Activated naive CD8-positive, alpha-beta T cell treated with anti-CD3 and anti-CD28 coated beads, Interleukin-2, amount 50 U/mL, for 24 hours (primary cell): ENCODE data around the gene SKOR2.
"Not testable (repeated sequence)": the region's sequence is repeated elsewhere in the genome, so short reads cannot be mapped to it uniquely, and the experiment has no call there.

Source experiments
- ATAC-seq: fragments of 150-1000 bp; cut with Tn5 transposase; one replicate; pipeline ENCODE4 v1.10.0; 2021
- DNase-seq: peaks from one replicate; pipeline ENCODE4 v3.0.0; 2021
- H3K27ac Mint-ChIP-seq: one replicate; pipeline ENCODE4 v1.8.0; 2021; ENCODE audit warnings: mild to moderate bottlenecking, mixed read lengths
- H3K27me3 Mint-ChIP-seq: one replicate; pipeline ENCODE4 v1.8.0; 2021; ENCODE audit warnings: mixed read lengths
- H3K36me3 Mint-ChIP-seq: one replicate; pipeline ENCODE4 v1.8.0; 2021; ENCODE audit warnings: low read depth, mixed read lengths
- H3K4me1 Mint-ChIP-seq: one replicate; pipeline ENCODE4 v1.8.0; 2021; ENCODE audit warnings: mixed read lengths
- H3K4me3 Mint-ChIP-seq: one replicate; pipeline ENCODE4 v1.8.0; 2021; ENCODE audit warnings: mild to moderate bottlenecking, moderate library complexity, mixed read lengths
- H3K9me3 Mint-ChIP-seq: one replicate; pipeline ENCODE4 v1.8.0; 2021; ENCODE audit warnings: mixed read lengths

SKOR2 gene

GRCh38 chr18:47184419-47185050, 66.9 kb downstream of the SKOR2 start:
- Mint-ChIP-seq H3K4me3 (no peak overlapping the region), H3K27ac (no peak overlapping the region), H3K27me3 (peaks cover 16% of the 10 kb centered on the region), H3K9me3 (peaks cover 8% of the 10 kb centered on the region), H3K36me3 (no peaks in the 10 kb centered on the region), H3K4me1 (no peaks in the 10 kb centered on the region)
- ATAC-seq: no peak
- no peak for DNase-seq

DNA sequence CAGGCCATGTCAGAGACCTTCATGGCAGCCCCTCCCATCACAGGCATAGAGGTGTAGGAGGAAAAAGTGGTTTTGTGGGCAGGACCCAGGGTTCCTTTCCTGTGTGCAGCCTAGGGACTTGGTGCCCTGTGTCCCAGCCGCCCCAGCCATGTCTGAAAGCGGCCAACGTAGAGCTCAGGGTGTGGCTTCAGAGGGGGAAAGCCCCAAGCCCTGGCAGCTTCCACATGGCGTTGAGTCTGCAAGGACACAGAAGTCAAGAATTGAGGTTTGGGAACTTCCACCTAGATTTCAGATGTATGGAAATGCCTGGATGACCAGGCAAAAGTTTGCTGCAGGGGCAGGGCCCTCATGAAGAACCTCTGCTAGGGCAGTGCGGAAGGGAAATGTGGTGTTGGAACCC, 69.3 kb downstream of the SKOR2 start:
- not testable (repeated sequence) for ATAC-seq, H3K4me3 Mint-ChIP-seq, H3K4me1 Mint-ChIP-seq, H3K36me3 Mint-ChIP-seq, H3K9me3 Mint-ChIP-seq, H3K27ac Mint-ChIP-seq, H3K27me3 Mint-ChIP-seq, DNase-seq

DNA sequence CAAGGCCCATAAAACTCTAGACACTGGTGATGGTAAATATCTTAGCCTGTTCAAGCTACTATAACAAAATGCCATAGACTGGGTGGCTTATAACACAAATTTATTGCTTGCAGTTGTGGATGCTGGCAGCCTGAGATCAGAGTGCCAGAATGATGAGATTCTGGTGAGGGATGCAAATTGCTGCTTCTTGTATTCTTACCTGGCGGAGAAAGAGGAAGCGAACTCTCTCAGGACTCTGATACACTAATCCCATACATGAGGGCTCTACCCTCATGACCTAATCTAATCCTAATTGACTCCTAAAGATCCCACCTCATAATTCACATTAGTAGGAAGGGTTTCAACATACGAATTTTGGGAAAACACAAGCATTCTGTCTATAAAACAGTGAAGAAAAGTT, 70.7 kb downstream of the SKOR2 start:
- ATAC-seq (no peak), DNase-seq (no peak)
- Mint-ChIP-seq H3K9me3 (peaks cover 8% of the 10 kb centered on the region), H3K27me3 (peaks cover 5% of the 10 kb centered on the region), H3K4me3 (no peak overlapping the region), H3K27ac (no peak overlapping the region), H3K36me3 (peaks cover under 1% of the 10 kb centered on the region), H3K4me1 (peaks cover 3% of the 10 kb centered on the region)

DNA sequence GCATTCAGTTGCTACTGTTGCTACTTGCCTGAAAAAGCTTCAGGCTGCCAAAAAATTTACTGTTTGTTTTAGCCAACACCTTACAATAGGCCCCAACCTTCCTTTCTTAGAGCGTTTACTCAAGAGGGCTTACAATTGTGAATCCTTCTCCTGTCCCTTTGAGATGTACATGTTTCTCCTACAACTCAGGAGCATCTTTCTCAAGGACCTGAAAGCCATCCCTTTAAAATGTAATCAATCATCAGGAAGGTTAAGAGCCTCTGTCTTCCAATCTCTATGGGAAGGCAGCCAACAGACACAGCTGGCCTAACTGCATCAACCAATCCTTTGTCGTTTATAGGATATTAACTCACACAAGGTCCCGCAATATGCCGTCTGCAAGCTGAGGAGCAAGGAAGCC, 71.9 kb downstream of the SKOR2 start:
- H3K4me1 Mint-ChIP-seq: peaks cover 6% of the 10 kb centered on the region
- DNase-seq (no peak), ATAC-seq (no peak)
- H3K36me3 Mint-ChIP-seq: peaks cover 1% of the 10 kb centered on the region
- H3K27ac Mint-ChIP-seq: no peak overlapping the region
- H3K27me3 Mint-ChIP-seq: peaks cover 2% of the 10 kb centered on the region
- no peak overlapping the region for H3K4me3 Mint-ChIP-seq
- peaks cover under 1% of the 10 kb centered on the region for H3K9me3 Mint-ChIP-seq

DNA sequence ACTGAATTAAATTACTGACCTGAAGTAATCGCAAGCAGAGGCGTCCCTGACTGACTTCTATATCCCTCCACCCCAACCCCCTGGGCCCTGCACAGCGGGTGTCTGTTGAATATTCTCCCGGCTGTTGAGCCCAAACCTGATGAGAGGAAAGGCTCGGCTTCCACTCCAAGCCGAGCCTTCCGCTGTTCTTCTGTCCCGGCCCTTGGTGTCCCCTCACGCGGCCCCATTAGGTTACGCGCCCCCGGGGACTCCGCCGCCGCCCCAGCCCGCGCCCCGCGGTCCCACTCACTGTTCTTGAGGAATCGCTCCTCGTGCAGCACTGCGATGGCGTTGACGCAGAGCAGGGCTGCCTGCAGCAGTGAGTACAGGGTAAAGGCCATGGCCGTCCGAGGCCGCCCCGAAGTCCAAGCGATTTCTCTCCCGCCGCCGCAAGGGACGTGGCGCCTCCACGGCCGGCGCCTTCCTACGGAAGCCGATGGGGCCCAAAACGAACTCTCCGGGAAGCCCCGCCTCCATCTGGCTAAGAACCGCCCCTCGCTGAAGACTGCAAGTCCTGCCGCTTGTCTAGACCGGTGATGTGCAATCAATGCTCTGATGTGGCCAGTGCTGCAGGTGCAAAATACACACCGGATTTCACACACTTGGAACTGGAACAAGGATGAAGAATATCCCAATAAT, 75.4 kb downstream of the SKOR2 start, which contains the start of gene IER3IP1:
IER3IP1 (minus strand) TSS at position 467 of the 678 bp plus-strand sequence; CDS start at position 380, 87 bp downstream.
- H3K27ac Mint-ChIP-seq: no peak within 1 kb of the TSS
- ATAC-seq: peak; percentile 83
- no peaks in the 10 kb centered on the region for H3K9me3 Mint-ChIP-seq
- no peak within 1 kb of the TSS for H3K4me3 Mint-ChIP-seq
- peak; percentile 93 for DNase-seq
- H3K36me3 Mint-ChIP-seq: peaks cover 7% of the 10 kb centered on the region
- peaks cover 2% of the 10 kb centered on the region for H3K27me3 Mint-ChIP-seq
- H3K4me1 Mint-ChIP-seq: peaks cover 6% of the 10 kb centered on the region

DNA sequence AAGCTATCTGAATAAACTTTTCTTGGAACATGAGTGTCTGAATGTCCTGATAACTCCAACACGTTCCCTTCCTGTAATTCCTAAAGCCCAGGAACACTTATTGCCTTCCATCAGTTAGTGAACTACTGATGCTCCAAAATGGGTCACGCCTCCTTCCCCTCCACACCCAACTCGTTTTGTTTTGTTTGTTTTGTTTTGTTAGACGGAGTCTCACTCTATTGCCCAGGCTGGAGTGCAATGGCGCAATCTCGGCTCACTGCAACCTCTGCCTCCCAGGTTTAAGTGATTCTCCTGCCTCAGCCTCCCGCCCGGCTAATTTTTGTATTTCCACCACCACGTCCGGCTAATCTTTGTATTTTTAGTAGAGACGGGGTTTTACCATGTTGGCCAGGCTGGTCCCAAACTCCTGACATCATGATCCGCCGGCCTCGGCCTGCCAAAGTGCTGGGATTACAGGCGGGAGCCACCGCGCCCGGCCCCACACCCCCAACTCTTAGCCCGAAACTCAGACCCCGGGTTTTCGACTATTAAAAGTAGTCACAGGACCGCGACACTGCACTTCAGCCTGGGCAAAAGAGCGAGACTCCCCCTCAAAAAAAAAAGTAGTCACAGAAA, 76.1 kb downstream of the SKOR2 start:
- Mint-ChIP-seq H3K4me1 (peaks cover 6% of the 10 kb centered on the region), H3K27ac (no peak overlapping the region), H3K27me3 (peaks cover 2% of the 10 kb centered on the region), H3K36me3 (peaks cover 8% of the 10 kb centered on the region), H3K4me3 (no peak overlapping the region), H3K9me3 (no peaks in the 10 kb centered on the region)
- DNase-seq (peak; percentile 13), ATAC-seq (no peak)

DNA sequence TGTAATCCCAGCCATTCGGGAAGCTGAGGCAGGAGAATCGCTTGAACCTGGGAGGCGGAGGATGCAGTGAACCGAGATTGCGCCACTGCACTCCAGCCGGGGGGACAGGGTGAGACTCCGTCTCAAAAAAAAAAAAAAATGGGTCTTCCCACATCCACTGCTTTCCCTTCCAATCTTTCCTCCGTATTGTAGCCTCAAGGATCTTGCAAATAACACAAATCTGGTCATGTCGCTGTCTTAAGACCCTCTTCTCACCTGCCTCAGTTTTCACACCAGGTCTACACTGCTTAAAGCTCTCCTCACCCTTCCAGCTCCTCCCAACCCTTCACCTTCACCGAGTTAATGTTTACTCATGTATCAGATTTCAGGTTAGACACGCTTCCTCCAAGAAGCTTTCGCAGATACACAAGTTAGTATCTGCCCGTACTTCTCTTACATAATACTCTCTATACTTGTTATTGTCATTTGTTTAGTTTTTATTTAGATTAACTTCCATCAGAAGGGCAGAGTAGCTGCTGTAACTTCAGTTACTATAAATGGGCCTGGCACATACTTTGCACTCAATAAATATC, 76.8 kb downstream of the SKOR2 start:
- Mint-ChIP-seq H3K9me3 (no peaks in the 10 kb centered on the region), H3K4me1 (peaks cover 10% of the 10 kb centered on the region), H3K27ac (no peak overlapping the region), H3K36me3 (peaks cover 10% of the 10 kb centered on the region), H3K27me3 (peaks cover 2% of the 10 kb centered on the region), H3K4me3 (no peak overlapping the region)
- DNase-seq (no peak), ATAC-seq (no peak)

- DNase-seq (no peak), ATAC-seq (peak; percentile 30)
- Mint-ChIP-seq H3K9me3 (no peaks in the 10 kb centered on the region), H3K4me1 (peaks cover 20% of the 10 kb centered on the region), H3K4me3 (no peak overlapping the region), H3K36me3 (peaks cover 10% of the 10 kb centered on the region), H3K27ac (no peak overlapping the region), H3K27me3 (peaks cover 2% of the 10 kb centered on the region)
Measured at GRCh38 chr18:47172476-47172875, 79.0 kb downstream of the SKOR2 start.

DNA sequence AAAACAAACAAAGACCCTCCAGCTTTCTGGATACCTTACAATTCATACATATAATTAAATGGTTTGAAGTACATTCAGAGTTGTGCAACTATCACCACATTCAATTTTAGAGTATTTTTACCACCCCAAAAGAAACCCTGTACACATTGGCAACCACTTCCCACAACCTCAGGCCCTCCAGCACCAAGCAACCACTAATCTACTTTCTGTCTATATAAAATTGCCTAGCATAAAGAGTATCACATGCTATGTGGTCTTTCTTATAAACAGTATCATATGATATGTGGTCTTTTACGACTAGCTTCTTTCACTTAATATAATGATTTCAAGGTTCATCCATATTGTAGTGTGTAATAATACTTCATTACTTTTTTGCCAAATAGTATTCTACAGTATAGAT, 82.5 kb downstream of the SKOR2 start:
- DNase-seq: no peak
- no peaks in the 10 kb centered on the region for H3K27me3 Mint-ChIP-seq
- ATAC-seq: no peak
- H3K36me3 Mint-ChIP-seq: peaks cover 17% of the 10 kb centered on the region
- H3K4me1 Mint-ChIP-seq: peaks cover 29% of the 10 kb centered on the region
- H3K9me3 Mint-ChIP-seq: no peaks in the 10 kb centered on the region
- H3K27ac Mint-ChIP-seq: no peak overlapping the region
- no peak overlapping the region for H3K4me3 Mint-ChIP-seq

DNA sequence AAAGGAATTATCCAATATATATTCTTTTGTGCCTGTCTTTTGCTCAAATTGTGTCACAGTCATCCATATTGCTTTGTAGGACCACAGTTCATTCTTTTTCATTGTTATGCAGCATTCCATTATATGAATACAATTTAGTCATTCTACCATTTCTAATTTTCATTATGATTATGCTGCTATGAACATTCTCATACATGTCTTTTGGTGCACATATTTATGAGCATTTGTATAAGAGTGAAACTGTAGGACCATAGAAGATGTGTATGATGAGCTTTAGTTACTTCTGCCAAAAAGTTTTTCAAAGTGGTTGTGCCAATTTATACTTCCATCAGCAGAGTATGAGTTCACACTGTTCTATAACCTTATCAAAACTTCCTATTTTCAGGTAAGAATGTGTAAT, 83.0 kb downstream of the SKOR2 start:
- Mint-ChIP-seq H3K27ac (no peak overlapping the region), H3K27me3 (no peaks in the 10 kb centered on the region), H3K4me3 (no peak overlapping the region), H3K4me1 (peaks cover 33% of the 10 kb centered on the region), H3K9me3 (no peaks in the 10 kb centered on the region), H3K36me3 (peaks cover 17% of the 10 kb centered on the region)
- ATAC-seq (no peak), DNase-seq (no peak)

- ATAC-seq: no peak
- Mint-ChIP-seq H3K27me3 (no peaks in the 10 kb centered on the region), H3K4me3 (no peak overlapping the region), H3K9me3 (no peaks in the 10 kb centered on the region), H3K4me1 (peaks cover 43% of the 10 kb centered on the region), H3K27ac (no peak overlapping the region), H3K36me3 (peaks cover 15% of the 10 kb centered on the region)
- DNase-seq: no peak
Measured at GRCh38 chr18:47166294-47166693, 85.2 kb downstream of the SKOR2 start.

- H3K4me1 Mint-ChIP-seq: peaks cover 29% of the 10 kb centered on the region
Measured at GRCh38 chr18:47163241-47163640, 88.2 kb downstream of the SKOR2 start.

DNA sequence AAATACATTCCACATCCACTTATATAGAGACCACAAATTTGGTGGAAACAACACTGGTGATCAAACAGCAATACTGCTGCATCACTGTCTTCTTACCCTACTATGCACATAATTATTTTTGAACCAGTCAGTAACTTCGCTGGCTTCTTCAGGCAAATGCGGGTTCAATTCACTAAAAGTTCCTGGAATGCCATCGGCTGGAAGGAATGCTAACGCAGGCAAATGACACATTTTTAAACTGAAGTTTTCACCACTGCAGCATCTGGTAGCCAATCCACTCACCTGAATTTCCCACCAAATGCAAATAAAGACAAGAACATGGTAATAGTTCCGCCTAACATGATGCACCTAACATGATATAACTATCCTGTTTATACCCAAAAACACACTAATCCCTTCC, 91.2 kb downstream of the SKOR2 start:
- Mint-ChIP-seq H3K9me3 (no peaks in the 10 kb centered on the region), H3K27me3 (no peaks in the 10 kb centered on the region), H3K4me1 (peaks cover 24% of the 10 kb centered on the region), H3K36me3 (peaks cover 22% of the 10 kb centered on the region), H3K4me3 (no peak overlapping the region), H3K27ac (no peak overlapping the region)
- DNase-seq: no peak
- no peak for ATAC-seq

More at GRCh38 chr18:47163241-47163640, 88.2 kb downstream of the SKOR2 start:
- Mint-ChIP-seq H3K27ac (no peak overlapping the region), H3K27me3 (no peaks in the 10 kb centered on the region), H3K36me3 (peaks cover 16% of the 10 kb centered on the region), H3K4me3 (peak overlapping the region; percentile 2), H3K9me3 (no peaks in the 10 kb centered on the region)
- DNase-seq (no peak), ATAC-seq (peak; percentile 93)

GRCh38 chr18:47158404-47158803, 93.1 kb downstream of the SKOR2 start:
- H3K27me3 Mint-ChIP-seq, DNase-seq, ATAC-seq, H3K4me1 Mint-ChIP-seq, H3K9me3 Mint-ChIP-seq, H3K4me3 Mint-ChIP-seq, H3K27ac Mint-ChIP-seq: not testable (repeated sequence)
- H3K36me3 Mint-ChIP-seq: peaks cover 18% of the 10 kb centered on the region
